Suprapubic skin (tissue), 4 donors: Measurements from ENCODE around the gene FAM241B.

Experiments used
- EP300 ChIP-seq: sonication (generic); formaldehyde crosslinking; IDR thresholded peaks from one replicate; pipeline ENCODE4 v1.6.1; 2017; ENCODE audit warnings: antibody characterized with exemption
- POLR2A ChIP-seq, 2 donors: fragments of 450-650 bp; IDR thresholded peaks; one replicate each; pipeline ENCODE4 v1.6.1; 2017; ENCODE audit warnings: antibody characterized with exemption in 2 of 2, mild to moderate bottlenecking in 2 of 2, moderate library complexity in 2 of 2
- POLR2AphosphoS5 ChIP-seq, 3 donors: sonication (generic); formaldehyde crosslinking; IDR thresholded peaks; one replicate each; pipeline ENCODE4 v1.6.1; 2017; ENCODE audit warnings: antibody characterized with exemption in 3 of 3
- TF ChIP-seq, protein P1 (sequence below), 2 donors: fragments of 200-600 bp in 1 of 2; fragments of 450-650 bp in 1 of 2; sonication (generic) in 1 of 2; IDR thresholded peaks; one replicate each; pipeline ENCODE4 v1.5.1; 2016 to 2019; ENCODE audit warnings: antibody characterized with exemption in 2 of 2, mild to moderate bottlenecking in 1 of 2, moderate library complexity in 1 of 2

DNA sequence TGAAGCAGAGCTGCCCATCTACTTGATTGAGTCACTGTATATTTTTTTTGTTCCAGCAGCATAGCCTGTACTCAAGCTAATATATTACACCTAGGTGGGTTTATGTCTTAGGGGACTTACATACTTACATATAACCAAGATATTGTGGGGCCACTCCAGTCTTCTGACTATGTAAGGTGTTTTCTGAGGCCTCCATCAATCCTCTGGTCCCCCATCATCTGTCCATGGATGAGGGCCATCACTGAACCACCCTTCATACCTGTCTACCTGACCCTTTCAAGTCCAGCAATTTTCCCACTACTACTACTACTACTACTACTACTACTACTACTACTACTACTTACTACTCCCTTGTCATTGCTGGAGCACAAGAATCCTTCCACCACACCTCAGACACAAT is 3.2 kb upstream of the FAM241B start:
- TF ChIP-seq, protein P1, sequence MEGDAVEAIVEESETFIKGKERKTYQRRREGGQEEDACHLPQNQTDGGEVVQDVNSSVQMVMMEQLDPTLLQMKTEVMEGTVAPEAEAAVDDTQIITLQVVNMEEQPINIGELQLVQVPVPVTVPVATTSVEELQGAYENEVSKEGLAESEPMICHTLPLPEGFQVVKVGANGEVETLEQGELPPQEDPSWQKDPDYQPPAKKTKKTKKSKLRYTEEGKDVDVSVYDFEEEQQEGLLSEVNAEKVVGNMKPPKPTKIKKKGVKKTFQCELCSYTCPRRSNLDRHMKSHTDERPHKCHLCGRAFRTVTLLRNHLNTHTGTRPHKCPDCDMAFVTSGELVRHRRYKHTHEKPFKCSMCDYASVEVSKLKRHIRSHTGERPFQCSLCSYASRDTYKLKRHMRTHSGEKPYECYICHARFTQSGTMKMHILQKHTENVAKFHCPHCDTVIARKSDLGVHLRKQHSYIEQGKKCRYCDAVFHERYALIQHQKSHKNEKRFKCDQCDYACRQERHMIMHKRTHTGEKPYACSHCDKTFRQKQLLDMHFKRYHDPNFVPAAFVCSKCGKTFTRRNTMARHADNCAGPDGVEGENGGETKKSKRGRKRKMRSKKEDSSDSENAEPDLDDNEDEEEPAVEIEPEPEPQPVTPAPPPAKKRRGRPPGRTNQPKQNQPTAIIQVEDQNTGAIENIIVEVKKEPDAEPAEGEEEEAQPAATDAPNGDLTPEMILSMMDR (IDR thresholded peaks at IDR 0.05) = no peak
- TF ChIP-seq POLR2AphosphoS5 (IDR thresholded peaks at IDR 0.05) = no peak
- TF ChIP-seq POLR2A (IDR thresholded peaks at IDR 0.05) = no peak
- no peak for TF ChIP-seq EP300
